GM18868 (cell line): ENCODE measurements around the gene OSBPL2.

Experiments used
- ATAC-seq: cut with Tn5 transposase; IDR thresholded peaks from one replicate; pipeline ENCODE4 v1.9.1; 2021; ENCODE audit warnings: mild to moderate bottlenecking, moderate library complexity; ENCODE audit not compliant: unreplicated experiment

OSBPL2 gene

GRCh38 chr20:62277253-62277652 is 38.9 kb downstream of the OSBPL2 start:
- no peak for ATAC-seq

- no peak for ATAC-seq
Observed at GRCh38 chr20:62280303-62280702, 42.0 kb downstream of the OSBPL2 start.

- ATAC-seq: no peak
Observed at GRCh38 chr20:62281161-62281933, 43.0 kb downstream of the OSBPL2 start.

- ATAC-seq: no peak
Observed at GRCh38 chr20:62282103-62282502, 43.8 kb downstream of the OSBPL2 start.

- ATAC-seq: no peak
Observed at GRCh38 chr20:62282877-62283503, 44.7 kb downstream of the OSBPL2 start.

GRCh38 chr20:62284448-62284847 is 46.1 kb downstream of the OSBPL2 start:
- no peak for ATAC-seq

GRCh38 chr20:62285151-62285550 is 46.8 kb downstream of the OSBPL2 start:
- no peak for ATAC-seq

GRCh38 chr20:62285722-62286121 is 47.4 kb downstream of the OSBPL2 start:
- ATAC-seq: no peak

GRCh38 chr20:62286493-62287064 is 48.3 kb downstream of the OSBPL2 start:
- no peak for ATAC-seq

- ATAC-seq: no peak
Observed at GRCh38 chr20:62287129-62287528, 48.8 kb downstream of the OSBPL2 start.

- no peak for ATAC-seq
Observed at GRCh38 chr20:62287759-62288534, 49.6 kb downstream of the OSBPL2 start.

- ATAC-seq: no peak
Observed at GRCh38 chr20:62288535-62289105, 50.3 kb downstream of the OSBPL2 start.

- ATAC-seq: no peak
Observed at GRCh38 chr20:62289131-62289530, 50.8 kb downstream of the OSBPL2 start.

GRCh38 chr20:62289898-62290297 is 51.6 kb downstream of the OSBPL2 start:
- no peak for ATAC-seq

GRCh38 chr20:62291251-62292066 is 53.1 kb downstream of the OSBPL2 start:
- no peak for ATAC-seq

- ATAC-seq: no peak
Observed at GRCh38 chr20:62292108-62292507, 53.8 kb downstream of the OSBPL2 start.

- ATAC-seq: no peak
Observed at GRCh38 chr20:62293111-62293784, 54.9 kb downstream of the OSBPL2 start.

GRCh38 chr20:62293946-62294345 is 55.6 kb downstream of the OSBPL2 start:
- ATAC-seq: no peak

GRCh38 chr20:62294516-62294915 is 56.2 kb downstream of the OSBPL2 start:
- ATAC-seq: no peak
